Endothelial cell of umbilical vein (primary cell): ENCODE measurements around the gene PLA2G4F.

ENCODE experiments used
- EZH2 ChIP-seq: IDR thresholded peaks from 2 replicates; pipeline ENCODE4 v1.6.1; 2012; ENCODE audit warnings: borderline replicate concordance, low read depth, mild to moderate bottlenecking, moderate library complexity, low read length, inconsistent platforms; ENCODE audit not compliant: severe bottlenecking
- MYC ChIP-seq: IDR thresholded peaks from one replicate; pipeline ENCODE4 v1.6.1; 2011; ENCODE audit warnings: mild to moderate bottlenecking, low read depth, low read length
- POLR2A ChIP-seq: IDR thresholded peaks from 2 replicates; pipeline ENCODE4 v1.6.1; 2012; ENCODE audit warnings: low read depth, mild to moderate bottlenecking, control low read depth, low read length
- TF ChIP-seq, protein P1 (sequence below), 2 donors: IDR thresholded peaks; 1 replicate in 1 of 2; 2 replicates in 1 of 2; pipeline ENCODE4 v1.5.1; 2011; ENCODE audit warnings: low read length in 2 of 2, mild to moderate bottlenecking in 2 of 2, moderate library complexity in 2 of 2, control low read depth in 1 of 2, inconsistent platforms in 1 of 2, low read depth in 1 of 2; ENCODE audit not compliant: insufficient read depth in 1 of 2; ENCODE audit errors: extremely low read depth in 1 of 2

GRCh38 chr15:42191610-42192346 lies 35.3 kb upstream of the PLA2G4F start:
- TF ChIP-seq EZH2 (no peak), POLR2A (no peak), MYC (no peak)
- TF ChIP-seq, protein P1, sequence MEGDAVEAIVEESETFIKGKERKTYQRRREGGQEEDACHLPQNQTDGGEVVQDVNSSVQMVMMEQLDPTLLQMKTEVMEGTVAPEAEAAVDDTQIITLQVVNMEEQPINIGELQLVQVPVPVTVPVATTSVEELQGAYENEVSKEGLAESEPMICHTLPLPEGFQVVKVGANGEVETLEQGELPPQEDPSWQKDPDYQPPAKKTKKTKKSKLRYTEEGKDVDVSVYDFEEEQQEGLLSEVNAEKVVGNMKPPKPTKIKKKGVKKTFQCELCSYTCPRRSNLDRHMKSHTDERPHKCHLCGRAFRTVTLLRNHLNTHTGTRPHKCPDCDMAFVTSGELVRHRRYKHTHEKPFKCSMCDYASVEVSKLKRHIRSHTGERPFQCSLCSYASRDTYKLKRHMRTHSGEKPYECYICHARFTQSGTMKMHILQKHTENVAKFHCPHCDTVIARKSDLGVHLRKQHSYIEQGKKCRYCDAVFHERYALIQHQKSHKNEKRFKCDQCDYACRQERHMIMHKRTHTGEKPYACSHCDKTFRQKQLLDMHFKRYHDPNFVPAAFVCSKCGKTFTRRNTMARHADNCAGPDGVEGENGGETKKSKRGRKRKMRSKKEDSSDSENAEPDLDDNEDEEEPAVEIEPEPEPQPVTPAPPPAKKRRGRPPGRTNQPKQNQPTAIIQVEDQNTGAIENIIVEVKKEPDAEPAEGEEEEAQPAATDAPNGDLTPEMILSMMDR (IDR thresholded peaks at IDR 0.05; ENCODE audit: extremely low read depth in 1 of 2, insufficient read depth in 1 of 2, low read depth in 1 of 2, low read length in 2 of 2): no peak
